GM23248 (cell line): ENCODE measurements around the gene DUSP7.

Source experiments
- EZH2 ChIP-seq: fragments of 200-600 bp; sonication (generic); IDR thresholded peaks from 2 replicates; pipeline ENCODE4 v1.6.1; 2018; ENCODE audit warnings: antibody characterized with exemption, mild to moderate bottlenecking; ENCODE audit not compliant: insufficient read depth, poor library complexity, severe bottlenecking
- EZH2phosphoT487 ChIP-seq: fragments of 200-600 bp; sonication (generic); IDR thresholded peaks from 2 replicates; pipeline ENCODE4 v1.6.1; 2018; ENCODE audit warnings: antibody characterized with exemption, moderate library complexity, mild to moderate bottlenecking, low read depth; ENCODE audit not compliant: insufficient read depth

DNA sequence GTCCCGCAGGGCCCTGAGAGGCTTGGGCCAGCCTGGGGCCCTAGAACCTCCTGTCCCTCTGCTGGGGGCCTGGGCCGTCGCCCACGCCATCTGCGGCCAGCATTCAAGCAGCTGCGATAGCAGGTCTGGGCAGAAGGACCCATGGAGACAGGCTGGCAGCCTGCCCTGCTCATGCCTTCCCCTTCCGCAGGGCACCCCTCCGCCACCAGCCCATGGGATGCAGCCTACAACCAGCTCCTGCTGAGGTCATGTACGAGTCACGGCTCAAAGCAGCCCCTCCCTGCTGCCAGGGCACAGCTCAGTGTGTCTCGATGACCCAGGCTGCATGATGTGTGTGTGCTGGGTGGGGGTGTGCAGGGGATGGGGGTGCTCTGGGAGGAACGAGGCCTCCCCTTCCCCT is 27.8 kb downstream of the DUSP7 start:
- TF ChIP-seq EZH2 = no peak
- TF ChIP-seq EZH2phosphoT487 = no peak
